UCSD-AML1 (cell line): ENCODE data around the gene ATG10.
"Not testable (repeated sequence)": the region's sequence is repeated elsewhere in the genome, so short reads cannot be mapped to it uniquely, and the experiment has no call there.

Experiments
- DNase-seq: peaks from one replicate; lab custom pipeline; 2025; ENCODE audit not compliant: unreplicated experiment; lab: John Stamatoyannopoulos, UW

The ATG10 gene

DNA sequence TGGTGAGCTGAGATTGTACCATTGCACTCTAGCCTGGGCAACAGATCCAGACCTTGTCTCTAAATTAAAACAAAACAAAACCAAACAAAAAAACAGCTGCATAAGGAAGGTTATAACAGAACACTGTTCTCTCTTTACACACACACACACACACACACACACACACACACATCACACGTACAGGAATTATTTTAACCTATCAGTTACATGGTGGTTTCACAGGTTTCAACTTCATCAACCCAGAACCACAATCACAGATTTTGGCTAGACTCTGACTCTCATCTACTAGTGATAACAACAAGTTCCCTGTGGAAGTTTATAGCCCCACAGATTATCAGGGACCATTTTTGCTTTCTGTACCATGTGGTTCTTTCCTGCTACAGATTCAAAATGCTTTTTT, 246.1 kb downstream of the ATG10 start:
- DNase-seq, result no peak

DNA sequence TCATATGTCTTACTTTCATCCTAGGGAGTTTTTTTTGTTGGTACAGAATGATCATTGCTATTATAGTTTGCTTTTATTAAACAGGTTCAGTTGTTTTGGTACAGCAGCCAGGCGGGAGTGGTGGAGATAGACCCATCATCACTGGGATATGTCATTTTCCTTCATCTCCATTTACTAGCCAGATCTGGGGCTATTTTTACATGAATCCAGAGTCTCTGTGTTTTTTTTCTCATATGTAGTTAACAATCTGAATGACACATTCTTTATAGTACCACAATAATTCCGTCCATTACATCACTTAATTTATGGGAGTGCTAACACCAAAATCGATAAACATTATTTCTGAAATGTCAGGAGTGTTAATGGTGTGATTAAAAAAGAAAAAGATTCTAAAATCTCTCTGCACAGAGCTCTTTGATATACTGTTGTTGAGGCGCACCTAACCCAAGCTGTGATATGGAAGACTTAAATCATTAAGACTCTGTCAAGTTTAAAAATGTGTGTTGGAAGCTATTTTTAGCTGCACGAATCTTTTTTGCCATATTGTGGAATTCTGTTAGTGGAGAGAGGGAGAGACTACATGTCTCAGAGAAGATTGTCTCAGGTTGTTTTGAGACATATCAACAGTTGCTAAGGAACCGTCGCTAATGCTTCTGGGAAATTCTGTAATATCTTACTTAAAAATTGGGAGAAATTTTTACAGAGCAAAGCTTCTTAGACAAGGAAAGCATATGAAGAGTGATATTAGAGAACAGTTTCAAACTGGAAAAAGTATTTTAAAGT, 246.7 kb downstream of the ATG10 start:
- no peak for DNase-seq

DNA sequence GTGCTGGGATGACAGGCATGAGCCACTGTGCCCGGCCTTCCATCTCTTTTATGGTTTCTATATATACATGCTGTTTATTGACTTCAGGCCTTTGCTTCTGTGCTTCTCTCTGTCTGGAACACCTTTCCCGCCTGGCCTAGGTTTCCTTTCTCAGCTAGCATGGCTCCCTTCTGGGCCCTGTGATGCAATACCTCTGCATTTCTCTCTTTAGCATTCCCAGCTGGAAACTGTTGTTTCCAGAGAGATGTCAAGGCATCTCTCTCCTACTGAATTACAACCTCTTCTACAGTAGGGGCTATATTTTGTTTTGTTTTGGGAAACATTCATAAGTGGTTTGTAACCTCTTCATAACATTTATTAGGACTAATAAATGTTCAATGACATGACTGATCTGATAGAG, 249.2 kb downstream of the ATG10 start:
- no peak for DNase-seq

DNA sequence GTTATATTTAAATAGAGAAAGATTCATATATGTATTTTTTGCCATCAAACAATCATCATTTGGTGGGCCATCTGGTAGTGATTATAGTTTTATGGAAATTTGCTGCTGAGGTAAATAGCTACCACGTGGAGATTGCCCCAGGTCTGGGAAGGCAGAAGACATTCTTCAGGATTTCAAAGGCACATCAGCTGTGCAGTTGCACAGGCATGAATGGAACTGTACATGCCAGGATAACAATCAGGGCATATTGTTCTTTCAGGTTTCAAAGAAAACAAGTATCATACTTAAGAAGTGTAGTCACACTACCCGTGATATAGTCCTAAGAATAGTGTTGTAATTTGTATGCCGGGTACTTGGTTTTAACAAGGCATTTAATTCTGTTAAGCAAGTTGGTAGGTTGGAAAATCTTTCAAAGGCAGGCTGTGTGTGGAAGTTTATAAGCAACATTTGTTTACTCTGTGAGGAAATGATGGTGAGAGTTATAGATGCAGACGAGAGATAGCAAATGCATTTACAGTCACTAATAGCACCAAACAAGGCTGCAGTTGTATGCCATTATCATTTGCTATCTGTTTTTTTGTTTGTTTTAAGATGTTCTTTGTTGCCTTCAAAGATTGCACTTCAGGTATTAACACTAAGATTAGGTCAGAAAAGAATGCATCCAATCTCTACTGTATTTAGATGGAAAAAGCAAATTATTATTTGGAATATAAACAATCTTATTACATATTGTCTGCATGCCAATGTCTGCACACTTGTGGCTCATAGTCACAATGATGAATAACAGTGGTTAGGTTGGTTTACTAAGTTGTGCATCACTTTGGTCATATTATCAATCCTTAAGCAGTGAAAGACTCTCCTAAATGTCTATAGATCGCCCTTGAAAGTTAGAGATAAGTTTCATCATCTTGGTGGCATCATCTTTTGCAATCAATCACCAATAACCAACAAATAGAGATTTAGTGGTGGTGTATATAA, 251.1 kb downstream of the ATG10 start:
- DNase-seq, result no peak

DNA sequence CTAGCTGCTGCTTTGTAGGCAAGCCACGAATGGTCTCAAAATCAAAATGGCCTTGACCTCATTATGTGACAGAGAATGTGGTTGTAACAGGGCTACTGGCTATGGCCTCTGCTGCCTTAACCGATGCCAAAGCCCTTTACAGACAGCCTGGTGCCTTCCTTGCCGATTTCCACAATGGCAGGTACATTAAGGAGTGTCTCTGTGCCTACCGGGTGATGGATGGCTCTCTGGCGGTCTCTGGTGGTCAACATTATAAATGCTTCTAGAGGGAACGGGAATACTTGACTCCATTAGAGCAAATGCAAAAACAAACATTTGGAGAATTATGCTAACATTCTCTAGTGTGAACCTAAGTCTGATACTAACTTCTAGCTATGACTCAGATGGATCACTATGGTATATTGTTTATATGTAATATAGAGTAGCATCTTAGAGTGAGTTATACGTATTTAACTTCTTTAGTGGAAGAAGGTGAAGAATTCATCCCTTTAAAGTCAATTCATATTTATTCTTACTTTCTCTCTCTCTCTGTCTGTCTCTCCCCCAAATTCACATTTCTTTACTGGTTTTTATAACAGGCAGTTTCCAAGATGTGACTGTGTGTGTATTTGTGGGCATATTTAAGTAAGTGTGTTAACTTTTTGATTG, 253.8 kb downstream of the ATG10 start:
- peak; percentile 54 for DNase-seq

DNA sequence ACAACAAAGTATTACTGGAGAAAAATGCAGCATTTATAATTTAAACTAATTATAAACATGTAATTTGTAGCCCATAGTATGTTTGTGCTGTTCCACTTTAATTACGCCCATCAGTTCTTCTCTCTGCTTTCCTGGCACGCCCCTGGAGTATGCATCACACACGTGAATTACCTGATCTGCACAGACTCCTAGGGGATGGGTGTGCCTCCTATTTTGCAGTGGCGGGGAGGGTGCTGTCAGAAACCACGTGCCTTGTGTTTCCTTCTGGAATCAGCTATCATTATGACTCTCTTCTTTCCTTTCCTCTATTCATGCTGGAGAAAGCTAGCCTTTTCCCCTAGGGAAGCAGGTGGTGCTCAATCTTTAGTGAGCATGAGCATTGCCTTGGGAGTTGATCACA, 263.1 kb downstream of the ATG10 start:
- DNase-seq, result no peak

DNA sequence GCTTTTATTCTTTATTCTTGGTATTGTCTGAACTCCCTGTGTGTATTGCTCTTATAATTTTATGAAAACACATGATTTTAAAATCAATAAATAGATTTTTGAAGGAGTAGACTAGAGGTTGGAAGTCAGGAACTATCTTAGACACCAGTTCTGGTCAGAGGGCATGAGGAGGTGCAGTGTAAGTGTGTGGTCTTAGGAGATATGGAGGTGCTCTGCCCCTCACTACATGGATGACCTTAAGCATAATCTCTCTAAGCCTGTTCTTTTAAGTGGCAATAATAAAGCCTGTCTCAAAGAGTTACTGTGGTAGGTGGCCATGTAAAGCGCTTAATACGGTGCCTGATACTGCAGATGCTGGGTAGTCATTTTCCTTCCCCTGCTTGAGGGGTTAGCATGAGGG, 272.3 kb downstream of the ATG10 start:
- DNase-seq, result no peak

DNA sequence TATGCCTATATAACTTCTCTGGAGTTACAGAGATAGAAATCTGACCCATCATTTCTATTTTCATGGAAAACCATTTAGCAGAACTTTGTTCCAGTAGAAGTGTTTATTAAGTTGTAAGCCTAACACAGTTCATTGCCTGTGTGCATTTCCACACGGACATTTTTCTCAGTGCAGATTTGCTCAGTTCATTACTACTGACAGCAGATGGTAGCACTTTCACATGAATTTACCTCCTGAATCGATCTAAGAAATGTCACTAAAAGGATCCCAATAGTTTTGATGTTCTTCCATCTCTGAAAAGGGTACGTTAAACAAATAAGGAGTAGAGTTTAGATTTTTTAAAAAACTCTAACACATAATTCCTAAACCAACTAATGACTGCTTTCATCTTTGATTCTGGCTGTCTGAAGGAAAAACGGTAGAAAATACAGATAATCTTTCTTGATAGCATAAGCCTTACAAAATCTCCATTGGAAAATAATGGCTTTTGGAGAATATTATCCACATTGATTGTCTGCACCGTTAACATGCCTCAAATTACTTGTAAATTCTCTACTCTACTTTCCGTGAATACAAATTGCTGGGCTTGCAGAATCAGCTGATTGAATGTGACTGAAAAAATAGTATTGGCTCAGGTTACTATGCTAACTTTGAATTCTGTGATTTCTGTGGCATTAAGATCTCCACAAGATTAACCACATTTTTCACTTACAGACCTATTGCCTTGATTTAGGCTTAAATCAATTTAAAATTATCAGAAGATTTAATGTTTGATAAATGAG, 273.2 kb downstream of the ATG10 start:
- no peak for DNase-seq

DNA sequence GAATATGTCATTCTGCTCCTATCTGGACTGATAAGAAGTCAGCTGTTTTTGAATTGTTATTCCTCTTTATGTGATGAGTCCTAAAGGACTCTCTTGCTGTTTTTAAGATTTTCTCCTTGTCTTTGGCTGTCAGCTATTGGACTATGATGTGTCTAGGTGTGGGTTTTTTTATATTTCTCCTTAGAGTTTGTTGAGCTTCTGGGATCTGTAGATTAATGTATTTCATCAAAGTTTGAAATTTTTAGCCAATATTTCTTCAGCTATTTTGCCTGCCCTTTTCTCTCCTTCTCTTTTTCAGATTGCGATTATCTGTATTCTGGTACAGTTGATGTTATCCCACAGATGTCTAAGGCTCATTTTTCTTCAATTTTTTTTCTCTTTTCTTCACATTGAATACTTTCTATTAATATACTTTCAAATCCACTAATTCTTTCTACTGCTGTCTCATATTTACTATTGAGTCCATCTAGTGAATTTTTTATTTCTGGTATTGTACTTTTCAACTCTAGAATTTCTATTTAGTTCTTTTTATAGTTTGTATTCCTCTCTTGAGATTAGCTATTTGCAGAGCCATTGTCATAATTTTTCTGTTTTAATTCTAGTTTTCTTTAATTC, 275.2 kb downstream of the ATG10 start:
- no peak for DNase-seq

DNA sequence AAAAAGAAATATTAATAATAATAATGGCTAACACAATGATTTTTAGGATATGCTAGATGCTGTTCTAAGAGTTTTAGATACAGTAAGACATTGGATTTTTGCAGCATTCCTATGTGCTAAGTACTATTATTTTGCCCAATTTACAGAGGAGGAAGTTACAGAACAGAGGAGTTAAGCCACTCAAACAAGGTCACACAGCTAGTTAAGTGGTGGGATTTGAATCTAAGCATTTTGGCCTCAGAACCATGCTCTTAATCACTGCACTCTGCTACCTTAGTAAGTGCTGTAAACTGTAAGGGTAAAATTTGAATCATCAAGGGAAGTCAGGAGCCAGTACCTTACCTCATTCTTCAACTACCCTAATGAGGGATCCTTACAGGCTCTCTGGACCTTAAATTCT, 280.9 kb downstream of the ATG10 start:
- no peak for DNase-seq

DNA sequence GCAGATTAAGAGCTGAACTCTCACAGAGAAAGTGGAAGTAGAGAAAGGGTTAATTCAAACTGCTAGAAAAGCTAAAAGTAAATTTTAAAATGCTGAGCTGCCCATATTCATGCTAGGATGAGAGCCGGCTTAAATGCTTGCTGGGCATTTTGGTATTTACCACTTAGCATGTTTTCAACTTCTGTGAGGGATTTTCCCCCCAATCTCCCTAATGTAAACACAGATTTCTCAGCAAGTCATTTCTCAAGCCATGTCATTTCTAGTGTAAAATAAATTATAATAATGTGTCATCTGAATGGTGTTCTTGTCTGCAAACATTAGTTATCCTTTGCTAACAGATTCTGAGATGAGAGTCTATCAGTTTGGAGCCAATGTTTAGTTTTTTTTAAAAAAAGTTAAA, 284.0 kb downstream of the ATG10 start:
- no peak for DNase-seq

DNA sequence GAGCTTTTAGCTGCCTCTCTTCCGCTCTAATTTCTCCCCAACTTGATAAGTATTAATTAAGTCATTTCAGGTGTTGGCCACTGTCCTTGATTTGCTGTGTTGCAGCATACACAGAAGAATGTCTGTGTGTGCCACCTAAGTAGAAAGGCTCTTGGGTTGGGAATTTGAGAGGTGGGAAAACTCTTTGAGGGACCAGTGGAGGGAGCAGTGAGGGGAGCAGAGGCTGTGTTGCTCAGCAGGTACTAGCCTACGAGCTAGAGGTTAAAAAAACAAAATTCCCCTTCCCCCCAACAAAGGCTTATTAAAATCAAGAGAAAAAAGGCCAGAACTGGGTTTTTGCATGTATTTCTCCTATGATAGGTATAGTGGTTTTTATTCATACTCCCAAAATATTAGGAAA, 285.4 kb downstream of the ATG10 start:
- DNase-seq, result no peak

DNA sequence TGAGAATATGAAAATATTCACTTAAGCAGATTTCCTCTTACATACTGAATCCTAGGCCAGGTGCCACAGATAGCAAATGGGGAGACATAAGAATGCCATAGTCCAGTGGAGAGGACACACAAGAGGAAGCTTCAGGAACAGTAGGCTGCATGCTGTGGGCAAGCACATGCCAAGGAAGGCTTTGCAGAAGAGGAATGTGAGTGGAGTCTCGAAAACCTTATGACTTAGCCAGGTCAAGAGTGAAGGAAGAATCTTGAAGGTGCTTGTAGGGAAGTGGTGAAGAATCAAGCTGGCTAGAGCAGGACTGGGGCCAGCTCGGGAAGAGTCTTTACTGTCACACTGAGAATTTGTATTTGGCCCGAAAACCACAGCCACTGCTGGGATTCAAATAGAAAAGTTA, 285.9 kb downstream of the ATG10 start:
- no peak for DNase-seq

DNA sequence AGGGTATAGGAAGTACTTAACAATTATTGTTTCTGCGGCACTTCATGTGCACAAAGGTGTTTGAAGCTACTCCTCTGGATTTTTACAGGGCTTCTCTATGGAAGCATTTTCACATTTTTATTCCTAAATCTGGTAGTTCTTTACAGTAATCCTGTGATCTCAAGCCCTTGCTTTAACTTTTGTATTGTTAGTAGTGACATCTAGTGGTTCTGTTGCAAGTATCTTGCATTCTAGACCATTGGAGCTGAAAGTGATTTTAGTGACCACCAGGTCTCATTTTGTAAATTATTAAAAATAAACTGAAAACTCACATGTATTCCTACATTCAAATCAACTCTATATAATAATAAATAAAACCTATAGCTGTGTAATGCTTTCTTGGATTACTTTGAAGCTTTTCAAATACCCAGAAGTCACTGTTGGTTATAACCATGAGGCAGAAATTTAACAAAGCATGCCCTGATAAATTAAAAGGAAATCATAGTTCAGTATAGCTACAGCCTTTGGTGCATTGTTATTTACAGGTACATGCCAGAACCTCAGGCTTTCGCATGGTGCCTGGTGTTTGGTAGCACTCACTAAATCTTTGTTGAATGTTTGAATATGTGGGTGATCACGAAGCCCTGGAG, 287.5 kb downstream of the ATG10 start:
- DNase-seq, result no peak

DNA sequence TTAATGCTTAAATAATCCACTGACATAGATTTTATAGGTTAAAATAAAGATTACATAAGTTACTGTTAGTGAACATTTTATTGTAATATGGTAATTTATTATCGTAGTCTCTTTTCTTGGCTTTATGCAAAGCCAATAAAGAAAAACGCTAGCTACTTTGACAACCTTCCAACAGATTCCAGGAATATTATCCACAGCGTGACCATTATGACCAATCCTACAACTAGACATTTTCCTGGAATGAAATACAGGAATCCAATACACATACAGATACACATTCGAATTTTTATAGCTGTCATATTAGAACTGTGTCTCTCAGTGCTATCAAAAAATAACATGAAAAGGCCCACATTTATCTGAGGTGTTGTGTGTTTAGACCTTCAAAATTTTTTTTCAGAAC, 293.2 kb downstream of the ATG10 start:
- no peak for DNase-seq

DNA sequence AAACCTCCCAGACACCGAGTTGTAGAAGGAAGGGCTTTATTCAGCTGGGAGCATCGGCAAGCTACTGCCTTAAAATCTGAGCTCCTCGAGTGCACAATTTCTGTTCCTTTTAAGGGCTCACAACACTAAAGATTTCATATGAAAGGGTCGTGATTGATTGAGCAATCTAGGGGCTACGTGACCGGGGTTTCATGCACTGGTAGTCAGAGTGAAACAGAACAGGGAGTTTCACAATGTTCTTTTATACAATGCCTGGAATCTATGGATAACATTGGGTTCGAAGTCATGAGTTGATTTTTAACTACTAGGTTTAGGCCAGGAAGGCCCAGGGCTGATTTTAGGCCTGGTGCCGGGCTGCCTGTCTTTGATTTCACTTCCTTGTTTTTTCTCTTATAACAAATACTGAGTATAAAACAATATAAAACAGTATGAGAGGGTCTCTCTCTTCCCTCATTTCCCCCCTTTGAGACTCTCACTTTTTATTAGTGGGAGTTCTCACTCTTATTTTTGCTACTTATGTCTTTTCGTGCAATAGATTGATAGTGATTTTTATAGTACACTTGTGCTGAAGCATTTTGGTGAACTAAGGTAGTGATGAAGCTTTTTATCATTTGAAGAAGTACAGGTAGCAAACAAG, 295.6 kb downstream of the ATG10 start:
- DNase-seq, result not testable (repeated sequence)

DNA sequence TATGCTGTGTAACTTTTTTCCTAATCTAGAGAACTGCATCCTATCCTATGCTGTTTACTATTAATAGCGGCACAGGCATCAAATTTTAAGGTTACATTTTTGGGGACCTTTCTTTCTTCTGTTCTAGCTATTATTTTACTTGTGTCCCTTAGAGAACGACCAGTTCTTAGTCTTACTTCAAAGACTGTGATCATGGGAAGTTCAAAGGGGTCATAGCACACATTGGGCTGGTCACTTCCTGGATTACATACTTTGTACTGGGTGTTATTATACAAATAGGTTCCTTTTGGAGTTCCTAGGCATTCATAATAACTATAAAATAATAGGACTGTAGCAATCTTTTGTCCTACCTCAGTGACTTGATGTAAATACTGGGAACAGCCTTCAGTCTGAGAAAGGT, 297.5 kb downstream of the ATG10 start:
- not testable (repeated sequence) for DNase-seq

DNA sequence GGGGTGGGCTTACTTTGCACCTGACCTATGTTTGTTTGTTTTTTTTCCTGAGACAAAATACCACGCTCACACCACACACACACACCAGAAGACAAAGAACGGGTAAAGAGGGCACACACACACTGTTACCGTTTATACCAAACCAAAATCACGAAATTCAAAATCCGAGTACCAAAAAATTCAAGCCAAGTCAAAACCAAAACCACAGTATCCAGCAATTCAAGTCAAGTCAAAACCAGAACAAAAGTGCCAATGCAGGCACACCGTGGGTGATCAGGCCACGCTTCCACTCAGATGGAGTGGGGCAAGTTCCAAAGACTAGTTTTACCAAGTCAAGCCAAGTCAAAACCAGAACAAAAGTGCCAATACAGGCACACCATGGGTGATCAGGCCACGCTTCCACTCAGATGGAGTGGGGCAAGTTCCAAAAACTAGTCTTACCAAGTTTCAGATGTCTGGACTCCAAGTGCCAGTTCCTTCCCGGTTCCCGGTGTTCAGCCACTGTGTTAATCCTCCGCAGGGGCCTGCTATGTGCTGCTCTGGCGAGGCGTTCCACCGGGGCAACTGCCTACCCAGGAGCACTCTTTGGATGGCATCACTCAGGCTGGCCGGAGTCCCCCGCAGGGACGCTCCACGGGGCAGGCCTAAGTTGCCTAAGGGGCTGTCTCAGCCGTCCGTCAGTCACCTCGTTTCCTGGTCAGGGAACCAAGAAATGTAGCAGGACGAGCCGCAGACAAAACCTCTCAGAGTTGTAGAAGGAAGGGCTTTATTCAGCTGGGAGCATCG, 300.9 kb downstream of the ATG10 start:
- DNase-seq, result not testable (repeated sequence)

DNA sequence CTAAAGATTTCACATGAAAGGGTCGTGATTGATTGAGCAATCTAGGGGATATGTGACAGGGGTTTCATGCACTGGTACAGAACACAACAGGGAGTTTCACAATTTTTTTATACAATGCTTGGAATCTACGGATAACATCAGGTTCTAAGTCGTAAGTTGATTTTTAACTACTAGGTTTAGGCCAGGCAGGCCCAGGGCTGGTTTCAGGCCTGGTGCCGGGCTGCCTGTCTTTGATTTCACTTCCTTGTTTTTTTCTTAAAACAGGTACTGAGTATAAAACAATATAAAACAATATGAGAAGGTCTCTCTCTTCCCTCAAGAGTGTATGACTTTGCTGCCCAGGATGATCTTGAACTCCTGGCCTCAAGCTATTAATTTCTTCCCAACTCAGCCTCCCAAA, 301.6 kb downstream of the ATG10 start:
- not testable (repeated sequence) for DNase-seq
